Fibroblast of pulmonary artery (primary cell): ENCODE measurements around the gene FOXN3.
"Not testable (repeated sequence)": the region's sequence is repeated elsewhere in the genome, so short reads cannot be mapped to it uniquely, and the experiment has no call there.

Experiments used
- DNase-seq: peaks from one replicate; pipeline ENCODE4 v3.0.0-alpha.2; 2010; ENCODE audit warnings: low read depth
- H3K4me3 ChIP-seq: replicated peaks from 2 replicates; pipeline ENCODE4 v1.5.1; 2011; ENCODE audit warnings: low read depth, mild to moderate bottlenecking, control low read depth, low read length, moderate library complexity
- CTCF ChIP-seq: IDR thresholded peaks from 2 replicates; pipeline ENCODE4 v1.5.1; 2011; ENCODE audit warnings: mild to moderate bottlenecking, control low read depth, low read length, inconsistent platforms; ENCODE audit errors: missing control alignments

Gene FOXN3

DNA sequence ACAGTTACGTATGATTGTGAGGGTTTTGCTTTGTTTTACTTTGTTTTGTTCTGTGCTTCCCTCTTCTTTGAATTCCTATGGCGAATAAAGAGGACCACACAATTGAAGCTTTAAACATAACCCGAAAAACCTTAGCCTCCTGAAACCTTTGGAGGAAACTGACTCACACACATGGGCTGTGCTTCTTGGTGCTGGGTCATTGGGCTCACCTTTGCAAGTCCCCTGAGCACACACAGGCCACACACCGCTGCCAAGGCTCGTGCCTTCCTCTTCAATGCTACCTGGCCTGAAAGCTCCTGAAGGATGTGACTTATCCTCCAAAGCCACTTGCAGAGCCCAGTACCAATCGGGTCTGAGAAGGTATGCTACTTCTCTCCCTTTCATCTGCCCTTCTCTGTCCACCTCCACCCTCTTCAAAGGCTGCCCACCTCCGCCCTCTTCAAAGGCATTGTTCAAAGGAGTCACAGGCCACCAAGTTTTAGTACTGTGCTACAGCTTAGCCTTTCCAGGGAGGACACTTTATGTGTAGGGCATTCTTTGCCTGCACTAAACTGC is 114.6 kb downstream of the FOXN3 start:
- no peak overlapping the region for H3K4me3 ChIP-seq
- TF ChIP-seq CTCF: no peak
- no peak for DNase-seq

GRCh38 chr14:89299587-89299986 is 117.4 kb downstream of the FOXN3 start:
- no peak overlapping the region for H3K4me3 ChIP-seq
- DNase-seq: no peak
- no peak for TF ChIP-seq CTCF

DNA sequence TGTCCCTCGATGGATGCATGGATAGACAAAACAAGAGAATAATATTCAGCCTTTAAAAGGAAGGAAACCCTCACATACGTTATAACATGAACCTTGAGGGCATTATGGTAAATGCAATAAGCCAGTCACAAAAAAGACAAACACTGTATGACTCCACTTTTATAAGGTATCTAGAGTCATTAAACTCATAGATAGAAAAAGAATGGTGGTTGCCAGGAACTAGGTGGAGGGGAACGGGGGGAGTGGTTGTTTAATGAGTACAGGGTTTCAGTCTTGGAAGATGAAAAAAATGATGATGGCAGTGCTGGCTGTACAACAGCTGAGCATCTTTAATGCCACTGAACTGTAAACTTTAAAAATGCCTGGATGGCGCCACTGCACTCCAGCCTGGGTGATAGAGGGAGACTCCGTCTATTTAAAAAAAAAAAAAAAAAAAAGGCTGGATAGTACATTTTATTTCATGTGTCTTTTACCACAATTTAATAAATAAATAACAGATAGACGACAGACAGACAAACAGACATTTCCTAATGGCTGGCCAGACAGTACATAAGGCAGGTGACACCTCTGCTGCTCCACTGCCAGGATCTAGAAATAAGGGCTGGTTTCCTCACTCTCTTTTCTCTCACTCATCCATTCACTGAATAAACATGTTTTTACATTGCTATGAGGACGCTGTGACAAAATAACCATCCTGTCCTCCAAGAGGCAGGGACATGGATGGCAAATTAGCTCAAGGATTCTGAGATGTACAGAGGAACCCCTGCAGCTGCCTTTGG is 118.8 kb downstream of the FOXN3 start:
- no peak overlapping the region for H3K4me3 ChIP-seq
- TF ChIP-seq CTCF: no peak
- no peak for DNase-seq

GRCh38 chr14:89296281-89296745 is 120.7 kb downstream of the FOXN3 start:
- DNase-seq: no peak
- TF ChIP-seq CTCF: no peak
- no peak overlapping the region for H3K4me3 ChIP-seq

DNA sequence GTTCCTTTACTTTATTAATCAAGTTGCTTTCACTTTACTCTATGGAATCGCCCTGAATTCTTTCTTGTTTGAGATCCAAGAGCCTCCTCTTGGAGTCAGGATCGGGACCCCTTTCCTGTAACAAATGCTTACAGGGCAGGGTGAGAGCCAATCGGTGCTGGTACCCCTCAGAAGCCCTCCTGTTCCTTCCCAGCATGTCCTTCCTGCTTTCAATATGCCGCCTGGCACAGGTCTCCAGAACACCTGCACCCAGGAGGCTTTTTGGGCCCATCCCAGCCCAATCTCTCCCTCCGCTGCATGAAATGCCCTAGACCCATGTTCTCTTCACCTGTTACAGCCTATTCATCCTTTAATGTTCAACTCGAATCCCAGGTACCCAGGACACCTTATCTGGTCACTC is 122.2 kb downstream of the FOXN3 start:
- no peak for DNase-seq

GRCh38 chr14:89294469-89294868 is 122.6 kb downstream of the FOXN3 start:
- H3K4me3 ChIP-seq, DNase-seq: not testable (repeated sequence)

More for the DNA sequence above, 122.2 kb downstream of the FOXN3 start:
- no peak overlapping the region for H3K4me3 ChIP-seq
- no peak for TF ChIP-seq CTCF

GRCh38 chr14:89294060-89294459 is 123.0 kb downstream of the FOXN3 start:
- no peak for DNase-seq
- no peak for TF ChIP-seq CTCF
- no peak overlapping the region for H3K4me3 ChIP-seq
